Cardiac muscle cell (in vitro differentiated cells and primary cell): ENCODE results near the gene ZKSCAN4. TPM values are rescaled to one million over a fixed set of nuclear protein-coding genes. Genes with fewer than 3 reads are reported as not detected.

Experiments used
- DNase-seq, 2 donors: peaks; one replicate each; pipeline versions ENCODE4 v3.0.0 to v3.0.0-alpha.2; 2010 to 2017; ENCODE audit warnings: low read depth in 1 of 2, low spot score in 1 of 2
- H3K27ac ChIP-seq: fragments of 200-600 bp; sonication (generic); 2 replicates; pipeline ENCODE4 v1.5.1; 2016
- H3K27me3 ChIP-seq: fragments of 200-600 bp; sonication (generic); 2 replicates; pipeline ENCODE4 v1.6.0; 2016; ENCODE audit warnings: control low read depth
- H3K36me3 ChIP-seq: fragments of 200-600 bp; sonication (generic); 2 replicates; pipeline ENCODE4 v1.5.1; 2016; ENCODE audit warnings: control low read depth
- H3K4me1 ChIP-seq: fragments of 200-600 bp; sonication (generic); 2 replicates; pipeline ENCODE4 v1.8.1; 2017; ENCODE audit warnings: low read depth, mild to moderate bottlenecking, mixed run types
- H3K4me3 ChIP-seq: fragments of 200-600 bp; sonication (generic); 2 replicates; pipeline ENCODE4 v1.5.1; 2016; ENCODE audit warnings: mild to moderate bottlenecking
- H3K9me3 ChIP-seq: fragments of 200-600 bp; sonication (generic); 2 replicates; pipeline ENCODE4 v1.5.1; 2017; ENCODE audit warnings: low read depth, mild to moderate bottlenecking, control low read depth
- polyA plus RNA-seq: library from polyadenylated mRNA; unstranded; fragments of >200 nt; fragmentation: Nextera tagmentation; extraction: Ambion mirVana; gene quantifications from 2 replicates; pipeline ENCODE4 v1.2.1, GENCODE V29; 2016
- total RNA-seq: library from RNA; depleted of rRNA; stranded (reverse); fragments of >200 nt; gene quantifications from 2 replicates; pipeline ENCODE4 v1.2.3, GENCODE V29; 2016
- TF ChIP-seq, protein P1 (sequence below): IDR thresholded peaks from 2 replicates; pipeline ENCODE4 v1.5.1; 2012; ENCODE audit warnings: low read depth, mild to moderate bottlenecking, low read length

Gene ZKSCAN4
- total RNA-seq, result 7.9 and 8.4 TPM in 2 replicates
- 6.8 and 7.1 TPM in 2 replicates for polyA plus RNA-seq

DNA sequence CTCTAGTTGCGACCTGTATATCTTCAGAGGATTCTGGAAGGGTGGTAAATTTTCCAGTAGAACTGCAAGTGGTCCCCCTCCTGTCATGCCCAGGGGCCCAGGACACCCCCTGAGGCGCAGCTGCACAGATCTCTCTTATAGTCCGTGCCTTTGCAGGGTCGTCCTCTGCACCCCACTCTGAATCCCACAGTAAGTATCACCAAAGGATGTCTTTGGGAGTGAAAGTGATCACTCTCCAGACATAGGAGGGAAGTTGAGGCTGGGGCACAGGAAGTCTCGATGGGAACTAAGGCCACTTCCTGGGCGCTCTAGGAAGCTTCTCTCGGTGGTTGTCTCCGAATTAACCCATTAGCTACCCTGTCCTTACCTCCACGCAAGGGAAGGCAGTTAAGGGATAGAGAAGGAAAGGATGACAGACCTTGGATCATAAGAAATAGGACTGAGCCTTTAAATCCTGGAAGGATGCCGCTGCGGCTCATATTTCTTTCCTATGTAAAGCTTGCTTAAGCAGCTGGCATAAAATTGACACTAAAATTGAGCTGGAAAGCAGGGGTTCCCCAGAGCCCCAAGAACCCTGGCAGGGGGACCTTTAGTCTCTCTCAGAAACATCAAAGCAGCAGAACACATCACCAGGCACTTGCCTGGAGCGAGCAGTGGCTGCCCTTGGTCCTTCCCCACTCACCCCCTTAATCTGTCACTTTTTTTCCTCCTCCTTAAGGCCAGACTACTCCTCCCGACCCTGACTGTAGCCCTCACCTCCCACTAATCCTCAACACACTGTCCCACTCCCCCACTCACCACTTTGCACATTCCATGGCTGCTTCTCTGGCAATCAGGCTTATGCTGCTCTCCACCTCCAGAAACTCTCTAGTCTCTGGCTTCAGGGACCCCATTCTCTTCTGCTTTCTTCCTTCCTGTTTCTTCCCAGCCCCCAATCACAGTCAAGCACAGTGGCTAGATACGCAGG, at the start of gene ZKSCAN4:
Gene ZKSCAN4 (minus strand): TSS at position 261 of the 967 bp plus-strand sequence. CDS start 289 bp downstream, outside the sequence.
- Histone ChIP-seq H3K9me3 (no peaks in the 10 kb centered on the region), H3K27ac (peak within 1 kb of the TSS; percentile 12), H3K27me3 (no peaks in the 10 kb centered on the region), H3K4me3 (peak within 1 kb of the TSS; percentile 78), H3K36me3 (peaks cover 13% of the 10 kb centered on the region), H3K4me1 (peaks cover 12% of the 10 kb centered on the region)
- TF ChIP-seq, protein P1, sequence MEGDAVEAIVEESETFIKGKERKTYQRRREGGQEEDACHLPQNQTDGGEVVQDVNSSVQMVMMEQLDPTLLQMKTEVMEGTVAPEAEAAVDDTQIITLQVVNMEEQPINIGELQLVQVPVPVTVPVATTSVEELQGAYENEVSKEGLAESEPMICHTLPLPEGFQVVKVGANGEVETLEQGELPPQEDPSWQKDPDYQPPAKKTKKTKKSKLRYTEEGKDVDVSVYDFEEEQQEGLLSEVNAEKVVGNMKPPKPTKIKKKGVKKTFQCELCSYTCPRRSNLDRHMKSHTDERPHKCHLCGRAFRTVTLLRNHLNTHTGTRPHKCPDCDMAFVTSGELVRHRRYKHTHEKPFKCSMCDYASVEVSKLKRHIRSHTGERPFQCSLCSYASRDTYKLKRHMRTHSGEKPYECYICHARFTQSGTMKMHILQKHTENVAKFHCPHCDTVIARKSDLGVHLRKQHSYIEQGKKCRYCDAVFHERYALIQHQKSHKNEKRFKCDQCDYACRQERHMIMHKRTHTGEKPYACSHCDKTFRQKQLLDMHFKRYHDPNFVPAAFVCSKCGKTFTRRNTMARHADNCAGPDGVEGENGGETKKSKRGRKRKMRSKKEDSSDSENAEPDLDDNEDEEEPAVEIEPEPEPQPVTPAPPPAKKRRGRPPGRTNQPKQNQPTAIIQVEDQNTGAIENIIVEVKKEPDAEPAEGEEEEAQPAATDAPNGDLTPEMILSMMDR, result no peak
- DNase-seq, result peak; percentile 84 to 94

- no peak overlapping the region for H3K27ac ChIP-seq
- DNase-seq, result no peak
- TF ChIP-seq, protein P1, result no peak
- peaks cover 30% of the 10 kb centered on the region for H3K36me3 ChIP-seq
- H3K27me3 ChIP-seq, result no peaks in the 10 kb centered on the region
- no peak overlapping the region for H3K4me3 ChIP-seq
- H3K4me1 ChIP-seq, result no peaks in the 10 kb centered on the region
- H3K9me3 ChIP-seq, result no peaks in the 10 kb centered on the region
Measured at GRCh38 chr6:28296520-28297060, 44.5 kb upstream of the ZKSCAN4 start.

- H3K27me3 ChIP-seq, result no peaks in the 10 kb centered on the region
- TF ChIP-seq, protein P1, result no peak
Measured at GRCh38 chr6:28295326-28295725, 43.3 kb upstream of the ZKSCAN4 start.

GRCh38 chr6:28291573-28291972, 39.5 kb upstream of the ZKSCAN4 start:
- Histone ChIP-seq H3K27ac (no peak overlapping the region), H3K9me3 (no peaks in the 10 kb centered on the region), H3K4me1 (no peaks in the 10 kb centered on the region), H3K4me3 (no peak overlapping the region), H3K27me3 (no peaks in the 10 kb centered on the region), H3K36me3 (peaks cover 18% of the 10 kb centered on the region)
- DNase-seq, result no peak
- TF ChIP-seq, protein P1, result no peak

More at GRCh38 chr6:28295326-28295725, 43.3 kb upstream of the ZKSCAN4 start:
- DNase-seq, result no peak
- no peaks in the 10 kb centered on the region for H3K9me3 ChIP-seq
- H3K36me3 ChIP-seq, result peaks cover 18% of the 10 kb centered on the region
- no peak overlapping the region for H3K4me3 ChIP-seq
- no peak overlapping the region for H3K27ac ChIP-seq
- H3K4me1 ChIP-seq, result no peaks in the 10 kb centered on the region

DNA sequence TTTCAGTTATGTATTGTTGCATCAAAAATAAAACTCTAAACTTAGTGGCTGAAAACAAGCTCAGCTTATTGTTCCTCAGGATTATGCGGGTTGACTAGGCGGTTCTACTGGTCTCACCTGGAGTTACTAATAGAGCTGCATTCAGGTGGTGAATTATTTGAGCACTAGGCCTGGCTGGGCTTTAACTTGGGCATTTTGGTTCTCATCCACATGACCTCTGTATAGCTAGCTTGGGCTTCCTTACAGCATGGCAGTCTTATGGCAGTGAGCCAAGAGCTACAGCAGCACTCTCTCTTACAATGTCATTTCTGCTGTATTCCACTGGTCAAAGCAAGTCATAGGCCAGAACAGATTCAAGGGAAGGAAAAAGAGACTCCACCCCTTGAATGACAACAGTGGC, 30.9 kb upstream of the ZKSCAN4 start:
- no peaks in the 10 kb centered on the region for H3K27me3 ChIP-seq
- no peak overlapping the region for H3K27ac ChIP-seq
- TF ChIP-seq, protein P1, result no peak
- no peak for DNase-seq
- H3K4me3 ChIP-seq, result no peak overlapping the region
- no peaks in the 10 kb centered on the region for H3K9me3 ChIP-seq
- H3K4me1 ChIP-seq, result peaks cover 3% of the 10 kb centered on the region
- peaks cover 31% of the 10 kb centered on the region for H3K36me3 ChIP-seq
